Keratinocyte (primary cell): ENCODE results near the gene DDX21. TPM values are rescaled to one million over a fixed set of nuclear protein-coding genes. Genes with fewer than 3 reads are reported as not detected.

Experiments
- DNase-seq: peaks from one replicate; pipeline ENCODE4 v3.0.0-alpha.2; 2011; ENCODE audit warnings: low read depth, missing footprints, low spot score
- FAIRE-seq: peaks from 2 replicates; lab custom pipeline; 2011; peaks lifted over from hg19 to GRCh38; lab: Jason Lieb, UNC
- H2AFZ ChIP-seq: 2 replicates; pipeline ENCODE4 v1.6.0; 2012; ENCODE audit warnings: low read length, control low read depth, inconsistent platforms; ENCODE audit not compliant: control insufficient read depth
- H3K27ac ChIP-seq: 2 replicates; pipeline ENCODE4 v1.5.1; 2011; ENCODE audit warnings: low read length; ENCODE audit not compliant: control insufficient read depth, insufficient read depth
- H3K27me3 ChIP-seq: 3 replicates; pipeline ENCODE4 v1.6.0; 2011; ENCODE audit warnings: low read length; ENCODE audit not compliant: control insufficient read depth, insufficient read depth; ENCODE audit errors: extremely low read depth
- H3K36me3 ChIP-seq, 2 experiments: 2 replicates in 1 of 2; 3 replicates in 1 of 2; pipeline ENCODE4 v1.5.1; 2011; ENCODE audit warnings: low read length in 2 of 2, mild to moderate bottlenecking in 1 of 2; ENCODE audit not compliant: control insufficient read depth in 2 of 2, insufficient read depth in 2 of 2; ENCODE audit errors: extremely low read depth in 1 of 2
- H3K4me1 ChIP-seq: 3 replicates; pipeline ENCODE4 v1.5.1; 2011; ENCODE audit warnings: low read length; ENCODE audit not compliant: control insufficient read depth, insufficient read depth; ENCODE audit errors: extremely low read depth
- H3K4me2 ChIP-seq: 3 replicates; pipeline ENCODE4 v1.6.0; 2011; ENCODE audit warnings: low read depth, low read length; ENCODE audit not compliant: control insufficient read depth, insufficient read depth; ENCODE audit errors: extremely low read depth
- H3K4me3 ChIP-seq, 3 experiments: fragments of 200-600 bp in 1 of 3; sonication (generic) in 1 of 3; 2 replicates in 2 of 3; 3 replicates in 1 of 3; pipeline ENCODE4 v1.5.1; 2011 to 2016; ENCODE audit warnings: low read length in 3 of 3, mild to moderate bottlenecking in 3 of 3, control low read depth in 2 of 3, inconsistent platforms in 1 of 3, low read depth in 1 of 3, mixed read lengths in 1 of 3, mixed run types in 1 of 3, moderate library complexity in 1 of 3; ENCODE audit not compliant: control insufficient read depth in 2 of 3, insufficient read depth in 2 of 3; ENCODE audit errors: extremely low read depth in 1 of 3
- H3K79me2 ChIP-seq: 2 replicates; pipeline ENCODE4 v1.6.0; 2012; ENCODE audit warnings: low read length; ENCODE audit not compliant: control insufficient read depth, insufficient read depth
- H3K9ac ChIP-seq: 3 replicates; pipeline ENCODE4 v1.6.0; 2011; ENCODE audit warnings: low read length; ENCODE audit not compliant: control insufficient read depth, insufficient read depth; ENCODE audit errors: extremely low read depth
- H3K9me1 ChIP-seq: 3 replicates; pipeline ENCODE4 v1.6.0; 2011; ENCODE audit warnings: low read length; ENCODE audit not compliant: control insufficient read depth, insufficient read depth; ENCODE audit errors: extremely low read depth
- H3K9me3 ChIP-seq: 2 replicates; pipeline ENCODE4 v1.5.1; 2012; ENCODE audit warnings: low read depth, low read length; ENCODE audit not compliant: control insufficient read depth
- H4K20me1 ChIP-seq: 3 replicates; pipeline ENCODE4 v1.6.0; 2011; ENCODE audit warnings: low read length; ENCODE audit not compliant: control insufficient read depth, insufficient read depth; ENCODE audit errors: extremely low read depth
- CTCF ChIP-seq, 3 experiments: IDR thresholded peaks in 1 of 3; conservative IDR thresholded peaks in 1 of 3; optimal IDR thresholded peaks in 1 of 3; 2 replicates in 2 of 3; 3 replicates in 1 of 3; pipeline versions ENCODE3 to v1.5.1; 2011; ENCODE audit warnings: low read length in 3 of 3, mild to moderate bottlenecking in 3 of 3, moderate library complexity in 2 of 3, control low read depth in 1 of 3, inconsistent platforms in 1 of 3; ENCODE audit not compliant: insufficient read depth in 2 of 3; ENCODE audit errors: extremely low read depth in 1 of 3
- EZH2 ChIP-seq: IDR thresholded peaks from one replicate; pipeline ENCODE4 v1.6.1; 2012; ENCODE audit warnings: inconsistent platforms, mild to moderate bottlenecking, low read length, moderate library complexity
- dilution Hi-C: fragments of 300-500 bp; cut with MboI; formaldehyde crosslinking; loops from one replicate; pipeline ENCODE4 v1.7.0; 2020; ENCODE audit warnings: low sequenced_read_pairs; ENCODE audit not compliant: extremely low pct_ligation_motif_present
- polyA plus RNA-seq, 5 experiments: library from polyadenylated mRNA; depleted of rRNA in 3 of 5; stranded (reverse) in 3 of 5; stranded (forward) in 1 of 5; unstranded in 1 of 5; fragments of >200 nt; gene quantifications; 1 replicate in 1 of 5; 2 replicates in 3 of 5; 3 replicates in 1 of 5; pipeline versions ENCODE4 v1.2.1 to v1.2.3, GENCODE V29; 2011 to 2012; ENCODE audit warnings: missing spikeins in 2 of 5, low read depth in 1 of 5, low replicate concordance in 1 of 5

The DDX21 gene
- polyA plus RNA-seq, 1 donor (not counting 4 experiments of a cell fraction or from before 2014, with no cell fraction given) = 157 TPM

GRCh38 chr10:68957284-68957615 is 1.3 kb downstream of the DDX21 start:
- H3K9me3 ChIP-seq = no peaks in the 10 kb centered on the region
- peaks cover 28% of the 10 kb centered on the region for H4K20me1 ChIP-seq
- TF ChIP-seq CTCF (optimal IDR thresholded peaks at IDR 0.05 in 1 of 3, IDR thresholded peaks at IDR 0.05 in 1 of 3, conservative IDR thresholded peaks at IDR 0.05 in 1 of 3; ENCODE audit: extremely low read depth in 1 of 3, insufficient read depth in 2 of 3, low read length in 3 of 3) = no peak
- DNase-seq (no peak), FAIRE-seq (no peak)
- H3K36me3 ChIP-seq = peaks cover 3 to 22% of the 10 kb centered on the region in 2 experiments
- dilution Hi-C loops = no loop called here
- H3K9me1 ChIP-seq = no peaks in the 10 kb centered on the region
- peaks cover 13% of the 10 kb centered on the region for H3K4me1 ChIP-seq
- peak overlapping the region; percentile 92 to 100 (median 98) for H3K4me3 ChIP-seq
- peaks cover 65% of the 10 kb centered on the region for H3K79me2 ChIP-seq
- no peaks in the 10 kb centered on the region for H3K27me3 ChIP-seq
- H2AFZ ChIP-seq = no peak overlapping the region
- H3K27ac ChIP-seq = peak overlapping the region; percentile 98
- H3K9ac ChIP-seq = peak overlapping the region; percentile 99
- H3K4me2 ChIP-seq = peak overlapping the region; percentile 95

GRCh38 chr10:68957654-68958053 is 1.7 kb downstream of the DDX21 start:
- peak overlapping the region; percentile 95 for H3K4me2 ChIP-seq
- no peaks in the 10 kb centered on the region for H3K9me1 ChIP-seq
- no peaks in the 10 kb centered on the region for H3K27me3 ChIP-seq
- dilution Hi-C loops = no loop called here
- TF ChIP-seq EZH2 (no peak), CTCF (optimal IDR thresholded peaks at IDR 0.05 in 1 of 3, IDR thresholded peaks at IDR 0.05 in 1 of 3, conservative IDR thresholded peaks at IDR 0.05 in 1 of 3; ENCODE audit: extremely low read depth in 1 of 3, insufficient read depth in 2 of 3, low read length in 3 of 3) (no peak)
- peak overlapping the region; percentile 92 to 100 (median 98) for H3K4me3 ChIP-seq
- peaks cover 5 to 25% of the 10 kb centered on the region in 2 experiments for H3K36me3 ChIP-seq
- H3K9me3 ChIP-seq = no peaks in the 10 kb centered on the region
- FAIRE-seq = no peak
- peaks cover 69% of the 10 kb centered on the region for H3K79me2 ChIP-seq
- H3K4me1 ChIP-seq = peaks cover 13% of the 10 kb centered on the region
- H4K20me1 ChIP-seq = peaks cover 28% of the 10 kb centered on the region
- H3K9ac ChIP-seq = peak overlapping the region; percentile 99
- peak overlapping the region; percentile 98 for H3K27ac ChIP-seq
- DNase-seq = no peak
- H2AFZ ChIP-seq = no peak overlapping the region
